ENCODE measurements around the gene SLC25A53. TPM values are rescaled to one million over a fixed set of nuclear protein-coding genes. Genes with fewer than 3 reads are reported as not detected.

Gene SLC25A53
- total and polyA plus RNA-seq, 3 donors from 2014 or later: 4.5 to 16.0 (median 10.6) TPM

DNA sequence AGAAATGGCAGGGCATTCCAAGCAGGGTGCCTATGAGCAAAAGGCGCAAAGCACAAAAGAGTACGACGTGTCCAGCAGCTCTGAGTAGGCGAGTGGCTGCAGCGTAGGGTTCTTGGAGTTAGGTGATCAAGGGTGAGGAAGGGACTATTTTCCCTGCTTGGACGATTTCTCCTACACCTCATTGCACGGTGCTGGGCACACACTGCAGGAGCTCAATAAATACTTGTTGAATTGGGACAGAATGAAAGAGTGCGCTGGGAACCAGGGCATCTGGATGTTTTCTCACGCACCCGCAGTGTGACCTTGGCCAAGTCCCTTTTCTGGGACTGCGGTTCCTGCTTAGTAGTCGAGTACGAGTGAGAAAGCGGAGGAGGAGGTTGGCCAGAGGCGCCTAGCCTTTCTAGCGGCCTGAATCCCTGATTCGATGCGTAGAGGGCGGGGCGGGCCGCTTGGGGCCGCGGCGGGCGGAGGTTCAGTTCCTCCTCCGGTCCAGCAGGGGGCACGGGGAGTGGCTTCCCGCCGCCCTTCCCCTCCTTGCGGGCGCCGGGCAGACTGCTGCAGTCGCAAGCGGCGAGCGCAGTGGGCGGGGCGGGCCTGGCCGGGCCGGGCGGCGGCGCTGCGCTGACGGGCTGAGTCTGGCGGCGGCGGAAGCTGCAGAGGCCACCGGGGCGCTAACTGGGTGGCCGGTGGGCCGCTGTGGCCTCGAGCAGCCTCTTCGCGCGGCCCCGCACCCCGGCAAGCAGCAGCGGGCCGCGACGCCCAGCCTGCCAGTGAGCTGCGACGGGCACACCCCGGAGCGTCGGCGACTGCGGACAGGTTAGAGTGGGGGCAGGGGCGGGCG lies 9.3 kb upstream of the SLC25A53 start, which contains the start of gene FAM199X:
TSS of gene FAM199X (plus strand) at position 560 of the 841 bp plus-strand sequence. CDS start 333 bp downstream, outside the sequence.
- Histone ChIP-seq H3K27me3 (no peaks in the 10 kb centered on the region), H3K36me3 (ENCODE audit: low read depth, missing control alignments) (no peaks in the 10 kb centered on the region), H3K27ac (peak within 1 kb of the TSS; percentile 76 to 82), H3K4me1 (peaks cover 2% of the 10 kb centered on the region), H3K4me3 (peak within 1 kb of the TSS; percentile 62 to 76), H3K9me3 (no peaks in the 10 kb centered on the region)
- WGBS, 2 donors: 1 to 3% methylated on average over 6 to 43 of the region's 71 CpGs
- intact Hi-C loops (cut with DNase I; ENCODE audit: low total_unique reads): no loop called here
- DNase-seq: peak; percentile 88
- peak; percentile 17 for TF ChIP-seq POLR2A (IDR thresholded peaks at IDR 0.05)
- TF ChIP-seq, protein P1, sequence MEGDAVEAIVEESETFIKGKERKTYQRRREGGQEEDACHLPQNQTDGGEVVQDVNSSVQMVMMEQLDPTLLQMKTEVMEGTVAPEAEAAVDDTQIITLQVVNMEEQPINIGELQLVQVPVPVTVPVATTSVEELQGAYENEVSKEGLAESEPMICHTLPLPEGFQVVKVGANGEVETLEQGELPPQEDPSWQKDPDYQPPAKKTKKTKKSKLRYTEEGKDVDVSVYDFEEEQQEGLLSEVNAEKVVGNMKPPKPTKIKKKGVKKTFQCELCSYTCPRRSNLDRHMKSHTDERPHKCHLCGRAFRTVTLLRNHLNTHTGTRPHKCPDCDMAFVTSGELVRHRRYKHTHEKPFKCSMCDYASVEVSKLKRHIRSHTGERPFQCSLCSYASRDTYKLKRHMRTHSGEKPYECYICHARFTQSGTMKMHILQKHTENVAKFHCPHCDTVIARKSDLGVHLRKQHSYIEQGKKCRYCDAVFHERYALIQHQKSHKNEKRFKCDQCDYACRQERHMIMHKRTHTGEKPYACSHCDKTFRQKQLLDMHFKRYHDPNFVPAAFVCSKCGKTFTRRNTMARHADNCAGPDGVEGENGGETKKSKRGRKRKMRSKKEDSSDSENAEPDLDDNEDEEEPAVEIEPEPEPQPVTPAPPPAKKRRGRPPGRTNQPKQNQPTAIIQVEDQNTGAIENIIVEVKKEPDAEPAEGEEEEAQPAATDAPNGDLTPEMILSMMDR (IDR thresholded peaks at IDR 0.05): peak; percentile 55 to 78 (median 73)

DNA sequence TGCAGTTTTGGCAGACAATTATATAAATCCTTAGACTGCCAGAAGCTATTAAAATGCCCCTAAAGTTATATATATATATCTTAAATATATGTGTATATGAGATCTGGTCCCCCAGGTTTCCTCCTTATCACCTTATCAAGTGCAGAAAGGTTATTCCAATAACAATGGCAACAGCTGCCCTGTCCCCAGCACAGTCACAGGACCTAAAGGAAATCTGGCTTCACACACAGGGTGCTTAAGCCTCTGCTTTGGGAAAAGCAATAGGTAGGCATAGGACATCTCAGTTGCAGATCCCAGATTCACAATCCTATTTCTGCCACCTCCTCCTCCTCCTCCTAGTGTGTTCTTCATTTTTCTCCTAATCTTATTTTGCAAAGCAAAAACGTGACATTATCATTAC lies 5.8 kb downstream of the SLC25A53 start:
- 23 to 67% methylated on average over 1 of the region's 1 CpG for WGBS, 2 donors
- Histone ChIP-seq H3K4me1 (no peaks in the 10 kb centered on the region), H3K9me3 (no peaks in the 10 kb centered on the region), H3K27ac (no peak overlapping the region), H3K4me3 (no peak overlapping the region), H3K36me3 (ENCODE audit: low read depth, missing control alignments) (no peaks in the 10 kb centered on the region), H3K27me3 (no peaks in the 10 kb centered on the region)
- no peak for TF ChIP-seq POLR2A (IDR thresholded peaks at IDR 0.05)
- TF ChIP-seq, protein P1 (IDR thresholded peaks at IDR 0.05): no peak
- no peak for DNase-seq
- intact Hi-C loops (cut with DNase I; ENCODE audit: low total_unique reads): no loop called here

DNA sequence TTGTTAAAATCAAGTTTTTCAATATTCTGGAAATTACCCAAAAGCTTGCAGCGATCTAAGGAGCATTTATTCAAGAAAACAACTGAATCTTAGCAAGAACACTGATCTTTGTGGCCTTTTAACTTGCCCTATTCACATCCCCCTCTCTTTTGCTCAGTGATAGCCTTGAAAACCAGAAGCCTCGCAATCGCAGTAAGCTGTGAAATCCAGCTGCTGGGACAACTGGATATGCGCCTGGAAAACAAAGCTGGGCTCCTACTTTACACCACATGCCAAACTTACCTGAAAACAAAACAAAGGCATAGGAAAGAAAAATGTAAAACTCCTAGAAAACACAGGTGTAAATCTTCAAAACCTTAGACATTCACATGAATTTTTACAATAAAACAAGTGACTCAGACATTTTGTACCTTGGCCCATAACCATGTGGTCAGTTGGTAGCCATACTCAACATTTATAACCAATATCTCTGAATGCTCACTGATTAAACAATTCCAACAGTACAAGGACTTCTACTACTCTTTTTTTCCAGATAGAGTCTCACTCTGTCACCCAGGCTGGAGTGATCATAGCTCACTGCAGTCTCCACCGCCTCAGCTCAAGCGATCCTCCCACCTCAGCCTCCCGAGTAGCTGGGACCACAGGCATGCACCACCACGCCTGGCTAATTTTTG lies 15.6 kb downstream of the SLC25A53 start:
- 81 to 84% methylated on average over 8 of the region's 8 CpGs for WGBS, 2 donors
- intact Hi-C loops (cut with DNase I; ENCODE audit: low total_unique reads): no loop called here
- H3K27me3 ChIP-seq: no peaks in the 10 kb centered on the region
- H3K4me1 ChIP-seq: no peaks in the 10 kb centered on the region
- TF ChIP-seq POLR2A (IDR thresholded peaks at IDR 0.05): no peak
- TF ChIP-seq, protein P1 (IDR thresholded peaks at IDR 0.05): no peak
- no peak overlapping the region for H3K4me3 ChIP-seq
- H3K27ac ChIP-seq: no peak overlapping the region
- H3K36me3 ChIP-seq (ENCODE audit: low read depth, missing control alignments): no peaks in the 10 kb centered on the region
- no peaks in the 10 kb centered on the region for H3K9me3 ChIP-seq
- no peak for DNase-seq

DNA sequence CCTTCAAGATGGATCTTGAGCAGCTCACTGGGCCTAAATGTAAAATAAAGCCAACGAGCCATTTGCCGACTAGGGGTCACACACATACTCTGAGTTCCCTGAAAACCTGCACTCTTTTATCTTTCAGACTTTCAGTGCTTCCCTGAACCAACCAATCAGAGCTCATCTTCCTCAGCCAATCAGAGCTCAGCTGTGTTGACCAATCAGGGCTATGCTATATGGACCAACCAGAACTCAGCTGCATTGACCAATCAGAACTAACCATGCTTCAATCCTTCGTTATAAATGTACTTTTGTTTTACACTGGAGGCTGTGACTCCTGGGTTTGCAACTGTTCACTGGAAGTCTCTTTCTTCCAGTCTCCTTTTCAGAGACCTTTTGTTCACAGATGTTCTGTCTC lies 19.3 kb downstream of the SLC25A53 start:
- Histone ChIP-seq H3K4me1 (no peaks in the 10 kb centered on the region), H3K9me3 (no peaks in the 10 kb centered on the region), H3K4me3 (no peak overlapping the region), H3K27ac (no peak overlapping the region), H3K36me3 (ENCODE audit: low read depth, missing control alignments) (no peaks in the 10 kb centered on the region), H3K27me3 (no peaks in the 10 kb centered on the region)
- peak; percentile 35 for DNase-seq
- intact Hi-C loops (cut with DNase I; ENCODE audit: low total_unique reads): no loop called here
- TF ChIP-seq, protein P1 (IDR thresholded peaks at IDR 0.05): no peak
- no peak for TF ChIP-seq POLR2A (IDR thresholded peaks at IDR 0.05)
- WGBS, 2 donors: 47 to 63% methylated on average over 3 of the region's 3 CpGs

All from testis (tissue), 3 donors.